PC-3 (cell line): ENCODE measurements around the gene RIC8B.

Experiments
- CTCF ChIP-seq: fragments of 300-600 bp; sonication (generic); conservative IDR thresholded peaks from 2 replicates; pipeline ENCODE4 v1.5.1; 2017; ENCODE audit warnings: antibody characterized with exemption, low read depth, mild to moderate bottlenecking, low read length
- EZH2 ChIP-seq: fragments of 300-600 bp; sonication (generic); IDR thresholded peaks from one replicate; pipeline ENCODE4 v1.6.1; 2017; ENCODE audit warnings: antibody characterized with exemption, mild to moderate bottlenecking, low read length; ENCODE audit not compliant: unreplicated experiment
- EZH2phosphoT487 ChIP-seq: fragments of 300-600 bp; sonication (generic); IDR thresholded peaks from 2 replicates; pipeline ENCODE4 v1.6.1; 2018; ENCODE audit warnings: mild to moderate bottlenecking, antibody characterized with exemption, low read length, borderline replicate concordance

GRCh38 chr12:106926657-106927056 lies 152.2 kb downstream of the RIC8B start:
- TF ChIP-seq CTCF (no peak), EZH2 (no peak), EZH2phosphoT487 (no peak)
